Measurements from ENCODE around the gene CCDC12. TPM values are rescaled to one million over a fixed set of nuclear protein-coding genes. Genes with fewer than 3 reads are reported as not detected.

Gene CCDC12
- total RNA-seq, 4 donors from 2014 or later: 64.6 to 101 (median 82.5) TPM

- no peak for DNase-seq (ENCODE audit: low spot score in 2 of 2)
- TF ChIP-seq CTCF (IDR thresholded peaks at IDR 0.05) (no peak), POLR2A (IDR thresholded peaks at IDR 0.05) (no peak)
- H3K4me3 ChIP-seq (ENCODE audit: low read depth, poor library complexity, severe bottlenecking): no peak overlapping the region
- intact Hi-C loops (cut with DNase I; ENCODE audit: low total_unique reads): no loop called here
These were observed 41.7 kb upstream of the CCDC12 start for GRCh38 chr3:47018269-47018611.

GRCh38 chr3:47017504-47018268, 41.1 kb upstream of the CCDC12 start:
- H3K4me3 ChIP-seq (ENCODE audit: low read depth, poor library complexity, severe bottlenecking): no peak overlapping the region
- TF ChIP-seq POLR2A (IDR thresholded peaks at IDR 0.05) (no peak), CTCF (IDR thresholded peaks at IDR 0.05) (no peak)
- intact Hi-C loops (cut with DNase I; ENCODE audit: low total_unique reads): no loop called here
- WGBS, 2 donors: 76 to 88% methylated on average over 6 of the region's 6 CpGs
- DNase-seq (ENCODE audit: low spot score in 2 of 2): no peak

- H3K4me3 ChIP-seq (ENCODE audit: low read depth, poor library complexity, severe bottlenecking): no peak overlapping the region
- DNase-seq (ENCODE audit: low spot score in 2 of 2): peak in 1 of 2 donors; percentile 39
- TF ChIP-seq POLR2A (IDR thresholded peaks at IDR 0.05): no peak
- no peak for TF ChIP-seq CTCF (IDR thresholded peaks at IDR 0.05)
- intact Hi-C loops (cut with DNase I; ENCODE audit: low total_unique reads): no loop called here
- 50 to 89% methylated on average over 1 of the region's 1 CpG for WGBS, 2 donors
These were observed 40.4 kb upstream of the CCDC12 start for GRCh38 chr3:47016934-47017435.

- intact Hi-C loops (cut with DNase I; ENCODE audit: low total_unique reads): no loop called here
- TF ChIP-seq POLR2A (IDR thresholded peaks at IDR 0.05) (no peak), CTCF (IDR thresholded peaks at IDR 0.05) (no peak)
- no peak overlapping the region for H3K4me3 ChIP-seq (ENCODE audit: low read depth, poor library complexity, severe bottlenecking)
- no peak for DNase-seq (ENCODE audit: low spot score in 2 of 2)
- 91 to 92% methylated on average over 4 of the region's 4 CpGs for WGBS, 2 donors
These were observed 39.8 kb upstream of the CCDC12 start for GRCh38 chr3:47016086-47016933.

- DNase-seq (ENCODE audit: low spot score in 2 of 2): no peak
- TF ChIP-seq POLR2A (IDR thresholded peaks at IDR 0.05) (no peak), CTCF (IDR thresholded peaks at IDR 0.05) (no peak)
- intact Hi-C loops (cut with DNase I; ENCODE audit: low total_unique reads): no loop called here
- no peak overlapping the region for H3K4me3 ChIP-seq (ENCODE audit: low read depth, poor library complexity, severe bottlenecking)
These were observed 38.6 kb upstream of the CCDC12 start for GRCh38 chr3:47015151-47015550.

Data from lower leg skin (tissue), 4 donors.